Peyer's patch (tissue), 4 donors: ENCODE data around the gene RND3.

ENCODE experiments used
- POLR2A ChIP-seq, 2 donors: fragments of 450-650 bp; IDR thresholded peaks; one replicate each; pipeline ENCODE4 v1.5.1; 2017; ENCODE audit warnings: antibody characterized with exemption in 2 of 2, mild to moderate bottlenecking in 2 of 2, moderate library complexity in 2 of 2
- TF ChIP-seq, protein P1 (sequence below), 6 experiments: fragments of 450-650 bp in 4 of 6; fragments of 200-600 bp in 2 of 6; sonication (generic) in 1 of 6; IDR thresholded peaks; one replicate each; pipeline ENCODE4 v1.5.1; 2017 to 2019; ENCODE audit warnings: antibody characterized with exemption in 6 of 6, mild to moderate bottlenecking in 3 of 6, moderate library complexity in 1 of 6

DNA sequence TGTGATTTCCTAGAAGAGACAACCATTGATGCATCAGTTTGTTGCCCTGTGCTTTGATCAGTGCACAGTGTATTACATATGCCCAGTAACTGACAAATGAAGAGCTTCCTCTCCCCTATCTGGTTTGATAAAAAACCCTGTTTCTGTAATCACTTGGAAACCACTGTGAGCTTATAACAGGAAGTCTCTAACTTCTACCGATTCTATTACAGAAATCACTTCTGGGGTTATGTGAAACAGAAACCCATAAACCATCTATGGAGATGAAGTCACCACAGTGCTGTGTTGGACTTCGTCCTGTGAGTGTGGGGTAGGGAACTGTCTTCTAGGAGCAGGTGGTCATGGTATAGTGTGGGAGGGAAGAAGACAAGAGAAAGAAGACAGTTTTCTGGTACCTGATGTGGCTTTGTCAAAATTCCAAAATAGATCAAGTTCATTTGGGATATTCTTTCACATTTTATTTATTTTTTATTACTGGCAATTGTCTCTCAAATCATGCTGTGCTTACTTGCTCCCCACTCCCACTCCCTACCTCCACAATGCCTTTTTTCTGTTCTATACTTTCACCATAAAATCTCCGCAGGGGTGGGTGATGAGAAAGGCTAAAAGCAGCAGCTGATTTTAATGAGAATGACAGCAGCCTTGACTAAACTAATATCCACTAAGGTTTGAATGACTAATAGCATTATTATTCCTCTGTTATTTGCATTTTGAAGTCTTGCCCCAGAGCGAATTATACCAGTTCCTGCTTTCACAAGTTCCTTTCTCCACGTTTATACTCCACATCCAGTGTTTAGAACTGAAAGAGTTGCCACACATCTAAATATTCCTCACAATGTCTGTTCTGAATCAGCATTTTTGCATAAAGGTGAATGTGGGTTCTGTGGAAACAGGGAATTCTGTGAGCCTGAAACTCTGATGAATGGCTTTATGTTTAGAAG is 41.7 kb upstream of the RND3 start:
- TF ChIP-seq, protein P1, sequence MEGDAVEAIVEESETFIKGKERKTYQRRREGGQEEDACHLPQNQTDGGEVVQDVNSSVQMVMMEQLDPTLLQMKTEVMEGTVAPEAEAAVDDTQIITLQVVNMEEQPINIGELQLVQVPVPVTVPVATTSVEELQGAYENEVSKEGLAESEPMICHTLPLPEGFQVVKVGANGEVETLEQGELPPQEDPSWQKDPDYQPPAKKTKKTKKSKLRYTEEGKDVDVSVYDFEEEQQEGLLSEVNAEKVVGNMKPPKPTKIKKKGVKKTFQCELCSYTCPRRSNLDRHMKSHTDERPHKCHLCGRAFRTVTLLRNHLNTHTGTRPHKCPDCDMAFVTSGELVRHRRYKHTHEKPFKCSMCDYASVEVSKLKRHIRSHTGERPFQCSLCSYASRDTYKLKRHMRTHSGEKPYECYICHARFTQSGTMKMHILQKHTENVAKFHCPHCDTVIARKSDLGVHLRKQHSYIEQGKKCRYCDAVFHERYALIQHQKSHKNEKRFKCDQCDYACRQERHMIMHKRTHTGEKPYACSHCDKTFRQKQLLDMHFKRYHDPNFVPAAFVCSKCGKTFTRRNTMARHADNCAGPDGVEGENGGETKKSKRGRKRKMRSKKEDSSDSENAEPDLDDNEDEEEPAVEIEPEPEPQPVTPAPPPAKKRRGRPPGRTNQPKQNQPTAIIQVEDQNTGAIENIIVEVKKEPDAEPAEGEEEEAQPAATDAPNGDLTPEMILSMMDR (IDR thresholded peaks at IDR 0.05) = no peak
- TF ChIP-seq POLR2A (IDR thresholded peaks at IDR 0.05) = no peak
